PC-9 (cell line): Measurements from ENCODE around the gene EIF5. TPM values are rescaled to one million over a fixed set of nuclear protein-coding genes. Genes with fewer than 3 reads are reported as not detected.

Experiments
- BruUV-seq: library from RNA; stranded (reverse); fragments of 400-500 nt; replicated peaks from 2 replicates; lab custom pipeline; 2021; lab: Mats Ljungman, UMichigan
- CTCF ChIA-PET: fragments of 300-600 bp; sonication (Branson Sonifier 250); formaldehyde crosslinking; loops from one replicate; lab custom pipeline; 2022; ENCODE audit warnings: antibody characterized with exemption; lab: Charles Lee
- POLR2A ChIA-PET: fragments of 300-600 bp; sonication (Branson Sonifier 250); formaldehyde crosslinking; loops from one replicate; lab custom pipeline; 2022; ENCODE audit warnings: antibody characterized with exemption; ENCODE audit not compliant: unreplicated experiment; lab: Charles Lee
- DNase-seq, 2 experiments: peaks; one replicate each; pipeline versions ENCODE4 v3.0.0 to v3.0.0-alpha.2; 2015 to 2022; ENCODE audit warnings: mixed read lengths in 1 of 2
- H2AFZ ChIP-seq: fragments of 200-600 bp; sonication (generic); 2 replicates; pipeline ENCODE4 v1.8.1; 2017; ENCODE audit warnings: antibody characterized with exemption
- H3F3A ChIP-seq: fragments of 200-600 bp; sonication (generic); 2 replicates; pipeline ENCODE4 v1.8.1; 2017; ENCODE audit warnings: antibody characterized with exemption, mild to moderate bottlenecking, low read depth; ENCODE audit not compliant: insufficient read depth
- H3K27ac ChIP-seq: fragments of 200-600 bp; sonication (generic); 2 replicates; pipeline ENCODE4 v1.6.1; 2016; ENCODE audit warnings: mixed run types
- H3K27me3 ChIP-seq: fragments of 200-600 bp; sonication (generic); 2 replicates; pipeline ENCODE4 v1.6.1; 2016; ENCODE audit warnings: low read depth, mixed run types; ENCODE audit not compliant: insufficient read depth
- H3K36me3 ChIP-seq: fragments of 200-600 bp; sonication (generic); 2 replicates; pipeline ENCODE4 v1.6.1; 2016; ENCODE audit warnings: low read depth, mixed run types
- H3K4me1 ChIP-seq: fragments of 200-600 bp; sonication (generic); replicated peaks from 2 replicates; pipeline ENCODE4 v1.6.1; 2016; ENCODE audit warnings: mixed run types; ENCODE audit not compliant: insufficient read depth
- H3K4me2 ChIP-seq: fragments of 200-600 bp; sonication (generic); 2 replicates; pipeline ENCODE4 v1.6.1; 2017; ENCODE audit warnings: mixed run types
- H3K4me3 ChIP-seq: fragments of 200-600 bp; sonication (generic); 2 replicates; pipeline ENCODE4 v1.6.1; 2016; ENCODE audit warnings: mixed run types
- H3K79me2 ChIP-seq: fragments of 200-600 bp; sonication (generic); 2 replicates; pipeline ENCODE4 v1.6.1; 2017; ENCODE audit warnings: low read depth, mixed run types
- H3K9me2 ChIP-seq: fragments of 200-600 bp; sonication (generic); 2 replicates; pipeline ENCODE4 v1.8.1; 2017; ENCODE audit warnings: mild to moderate bottlenecking; ENCODE audit not compliant: insufficient read depth
- H3K9me3 ChIP-seq: fragments of 200-600 bp; sonication (generic); 2 replicates; pipeline ENCODE4 v1.8.1; 2016; ENCODE audit warnings: low read depth; ENCODE audit not compliant: insufficient read depth
- H4K20me1 ChIP-seq: fragments of 200-600 bp; sonication (generic); 2 replicates; pipeline ENCODE4 v1.8.1; 2017; ENCODE audit not compliant: insufficient read depth
- CTCF ChIP-seq: fragments of 200-600 bp; sonication (generic); conservative IDR thresholded peaks from 2 replicates; pipeline ENCODE4 v1.6.1; 2017; ENCODE audit warnings: mixed run types, antibody characterized with exemption, mild to moderate bottlenecking, moderate library complexity
- EZH2 ChIP-seq: fragments of 200-600 bp; sonication (generic); IDR thresholded peaks from 2 replicates; pipeline ENCODE4 v1.8.0; 2017; ENCODE audit warnings: antibody characterized with exemption, low read depth
- intact Hi-C: fragments of 100-400 bp; cut with micrococcal nuclease; formaldehyde crosslinking; loops from one replicate; pipeline ENCODE4 v1.10.0; 2022; ENCODE audit not compliant: unreplicated experiment
- total RNA-seq: library from RNA; stranded (reverse); gene quantifications from 2 replicates; pipeline ENCODE4 v1.2.3, GENCODE V29; 2021

Gene EIF5
- total RNA-seq, 1 experiment from 2014 or later: 330 TPM

- H4K20me1 ChIP-seq: peaks cover 90% of the 10 kb centered on the region
- H3K36me3 ChIP-seq: peaks cover 8% of the 10 kb centered on the region; the same call in 1 of the 2 replicates
- no TSS peak for BruUV-seq
- no peak overlapping the region for H3K27ac ChIP-seq
- no peaks in the 10 kb centered on the region for H3K27me3 ChIP-seq
- intact Hi-C loops: loop anchor here (1.0 to 10.0 kb wide), 4 partner anchors 95 to 866 kb away; no protein-coding TSS in a partner anchor
- H3K4me3 ChIP-seq: no peak overlapping the region
- ChIA-PET POLR2A (interaction anchor here (0.6 to 0.7 kb wide), 2 partner anchors 14 to 162 kb away, joined by 3 to 6 read pairs; no protein-coding TSS in a partner anchor), CTCF (interaction anchor here (0.6 to 2.3 kb wide), 15 partner anchors 17 to 1703 kb away, joined by 3 to 11 read pairs (median 5); partner anchors contain the start of gene EIF5)
- H3K9me2 ChIP-seq: no peaks in the 10 kb centered on the region
- peaks cover 100% of the 10 kb centered on the region for H3K79me2 ChIP-seq
- peak; percentile 97 for TF ChIP-seq CTCF
- TF ChIP-seq EZH2: no peak
- DNase-seq: peak; percentile 45 to 72
- peak overlapping the region; percentile 27 for H3K4me2 ChIP-seq
- no peak overlapping the region for H2AFZ ChIP-seq
- H3K9me3 ChIP-seq: no peaks in the 10 kb centered on the region
- peaks cover 57% of the 10 kb centered on the region for H3K4me1 ChIP-seq
- peaks cover 71% of the 10 kb centered on the region for H3F3A ChIP-seq
Measured at GRCh38 chr14:103391048-103391447, 57.0 kb downstream of the EIF5 start.

GRCh38 chr14:103392106-103392505 lies 58.1 kb downstream of the EIF5 start:
- Histone ChIP-seq H3K36me3 (peaks cover 8% of the 10 kb centered on the region; the same call in 1 of the 2 replicates), H3K4me3 (no peak overlapping the region), H3K9me3 (no peaks in the 10 kb centered on the region), H4K20me1 (peaks cover 89% of the 10 kb centered on the region), H3K9me2 (no peaks in the 10 kb centered on the region), H3K4me1 (peaks cover 60% of the 10 kb centered on the region), H2AFZ (no peak overlapping the region), H3K27ac (peak overlapping the region; percentile 6; the same call in 1 of the 2 replicates), H3K79me2 (peaks cover 100% of the 10 kb centered on the region), H3F3A (peaks cover 70% of the 10 kb centered on the region), H3K4me2 (no peak overlapping the region), H3K27me3 (no peaks in the 10 kb centered on the region)
- ChIA-PET POLR2A (no interaction called here), CTCF (interaction anchor here (0.6 to 2.3 kb wide), 5 partner anchors 23 to 317 kb away, joined by 3 to 17 read pairs (median 5); partner anchors contain the start of gene EIF5)
- TF ChIP-seq CTCF (no peak), EZH2 (no peak)
- BruUV-seq: no TSS peak
- no peak for DNase-seq
- intact Hi-C loops: loop anchor here (10.0 kb wide), 2 partner anchors 287 to 867 kb away; no protein-coding TSS in a partner anchor

GRCh38 chr14:103392572-103392971 lies 58.5 kb downstream of the EIF5 start:
- ChIA-PET CTCF (interaction anchor here (0.7 to 2.3 kb wide), 6 partner anchors 28 to 318 kb away, joined by 3 to 10 read pairs (median 3); partner anchors contain the start of gene EIF5), POLR2A (no interaction called here)
- no peaks in the 10 kb centered on the region for H3K9me2 ChIP-seq
- peaks cover 59% of the 10 kb centered on the region for H3K4me1 ChIP-seq
- no peak overlapping the region for H3K4me3 ChIP-seq
- H3K27ac ChIP-seq: peak overlapping the region; percentile 6; the same call in 1 of the 2 replicates
- H3F3A ChIP-seq: peaks cover 74% of the 10 kb centered on the region
- no peak overlapping the region for H2AFZ ChIP-seq
- H4K20me1 ChIP-seq: peaks cover 88% of the 10 kb centered on the region
- no peak for DNase-seq
- peaks cover 8% of the 10 kb centered on the region; the same call in 1 of the 2 replicates for H3K36me3 ChIP-seq
- no peaks in the 10 kb centered on the region for H3K27me3 ChIP-seq
- TF ChIP-seq CTCF (0 out of 2 replicates have a peak, but pooled peaks have one; percentile 19), EZH2 (no peak)
- intact Hi-C loops: loop anchor here (10.0 kb wide), 2 partner anchors 288 to 868 kb away; no protein-coding TSS in a partner anchor
- peaks cover 100% of the 10 kb centered on the region for H3K79me2 ChIP-seq
- no peaks in the 10 kb centered on the region for H3K9me3 ChIP-seq
- no TSS peak for BruUV-seq
- H3K4me2 ChIP-seq: no peak overlapping the region
